Measurements from ENCODE around the gene LNP1. TPM values are rescaled to one million over a fixed set of nuclear protein-coding genes. Genes with fewer than 3 reads are reported as not detected.

Gene LNP1
- total and polyA plus RNA-seq, 2 of the 8 experiments (the other 6 are each of a cell fraction or from before 2014, with no cell fraction given) = 6.6 to 8.7 TPM

DNA sequence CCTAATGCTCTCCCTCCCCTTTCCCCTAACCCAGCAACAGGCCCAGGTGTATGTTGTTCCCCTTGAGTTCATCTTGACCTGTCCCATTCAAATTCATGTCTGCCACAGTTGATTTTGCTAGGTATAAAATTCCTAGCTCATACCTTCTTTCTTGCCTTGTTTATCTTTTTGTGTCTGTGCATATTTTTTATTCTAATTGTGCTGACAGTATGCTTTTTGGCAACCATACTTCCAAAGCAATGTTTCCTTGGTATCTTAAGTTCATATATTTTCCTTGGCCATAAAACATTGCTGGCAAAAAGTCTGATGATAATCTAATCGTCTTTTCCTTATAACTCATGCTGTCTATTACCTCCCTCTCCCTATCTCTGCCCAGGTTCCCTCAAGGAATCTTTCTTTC, 15.5 kb downstream of the LNP1 start (continued):
- TF ChIP-seq, protein P1, sequence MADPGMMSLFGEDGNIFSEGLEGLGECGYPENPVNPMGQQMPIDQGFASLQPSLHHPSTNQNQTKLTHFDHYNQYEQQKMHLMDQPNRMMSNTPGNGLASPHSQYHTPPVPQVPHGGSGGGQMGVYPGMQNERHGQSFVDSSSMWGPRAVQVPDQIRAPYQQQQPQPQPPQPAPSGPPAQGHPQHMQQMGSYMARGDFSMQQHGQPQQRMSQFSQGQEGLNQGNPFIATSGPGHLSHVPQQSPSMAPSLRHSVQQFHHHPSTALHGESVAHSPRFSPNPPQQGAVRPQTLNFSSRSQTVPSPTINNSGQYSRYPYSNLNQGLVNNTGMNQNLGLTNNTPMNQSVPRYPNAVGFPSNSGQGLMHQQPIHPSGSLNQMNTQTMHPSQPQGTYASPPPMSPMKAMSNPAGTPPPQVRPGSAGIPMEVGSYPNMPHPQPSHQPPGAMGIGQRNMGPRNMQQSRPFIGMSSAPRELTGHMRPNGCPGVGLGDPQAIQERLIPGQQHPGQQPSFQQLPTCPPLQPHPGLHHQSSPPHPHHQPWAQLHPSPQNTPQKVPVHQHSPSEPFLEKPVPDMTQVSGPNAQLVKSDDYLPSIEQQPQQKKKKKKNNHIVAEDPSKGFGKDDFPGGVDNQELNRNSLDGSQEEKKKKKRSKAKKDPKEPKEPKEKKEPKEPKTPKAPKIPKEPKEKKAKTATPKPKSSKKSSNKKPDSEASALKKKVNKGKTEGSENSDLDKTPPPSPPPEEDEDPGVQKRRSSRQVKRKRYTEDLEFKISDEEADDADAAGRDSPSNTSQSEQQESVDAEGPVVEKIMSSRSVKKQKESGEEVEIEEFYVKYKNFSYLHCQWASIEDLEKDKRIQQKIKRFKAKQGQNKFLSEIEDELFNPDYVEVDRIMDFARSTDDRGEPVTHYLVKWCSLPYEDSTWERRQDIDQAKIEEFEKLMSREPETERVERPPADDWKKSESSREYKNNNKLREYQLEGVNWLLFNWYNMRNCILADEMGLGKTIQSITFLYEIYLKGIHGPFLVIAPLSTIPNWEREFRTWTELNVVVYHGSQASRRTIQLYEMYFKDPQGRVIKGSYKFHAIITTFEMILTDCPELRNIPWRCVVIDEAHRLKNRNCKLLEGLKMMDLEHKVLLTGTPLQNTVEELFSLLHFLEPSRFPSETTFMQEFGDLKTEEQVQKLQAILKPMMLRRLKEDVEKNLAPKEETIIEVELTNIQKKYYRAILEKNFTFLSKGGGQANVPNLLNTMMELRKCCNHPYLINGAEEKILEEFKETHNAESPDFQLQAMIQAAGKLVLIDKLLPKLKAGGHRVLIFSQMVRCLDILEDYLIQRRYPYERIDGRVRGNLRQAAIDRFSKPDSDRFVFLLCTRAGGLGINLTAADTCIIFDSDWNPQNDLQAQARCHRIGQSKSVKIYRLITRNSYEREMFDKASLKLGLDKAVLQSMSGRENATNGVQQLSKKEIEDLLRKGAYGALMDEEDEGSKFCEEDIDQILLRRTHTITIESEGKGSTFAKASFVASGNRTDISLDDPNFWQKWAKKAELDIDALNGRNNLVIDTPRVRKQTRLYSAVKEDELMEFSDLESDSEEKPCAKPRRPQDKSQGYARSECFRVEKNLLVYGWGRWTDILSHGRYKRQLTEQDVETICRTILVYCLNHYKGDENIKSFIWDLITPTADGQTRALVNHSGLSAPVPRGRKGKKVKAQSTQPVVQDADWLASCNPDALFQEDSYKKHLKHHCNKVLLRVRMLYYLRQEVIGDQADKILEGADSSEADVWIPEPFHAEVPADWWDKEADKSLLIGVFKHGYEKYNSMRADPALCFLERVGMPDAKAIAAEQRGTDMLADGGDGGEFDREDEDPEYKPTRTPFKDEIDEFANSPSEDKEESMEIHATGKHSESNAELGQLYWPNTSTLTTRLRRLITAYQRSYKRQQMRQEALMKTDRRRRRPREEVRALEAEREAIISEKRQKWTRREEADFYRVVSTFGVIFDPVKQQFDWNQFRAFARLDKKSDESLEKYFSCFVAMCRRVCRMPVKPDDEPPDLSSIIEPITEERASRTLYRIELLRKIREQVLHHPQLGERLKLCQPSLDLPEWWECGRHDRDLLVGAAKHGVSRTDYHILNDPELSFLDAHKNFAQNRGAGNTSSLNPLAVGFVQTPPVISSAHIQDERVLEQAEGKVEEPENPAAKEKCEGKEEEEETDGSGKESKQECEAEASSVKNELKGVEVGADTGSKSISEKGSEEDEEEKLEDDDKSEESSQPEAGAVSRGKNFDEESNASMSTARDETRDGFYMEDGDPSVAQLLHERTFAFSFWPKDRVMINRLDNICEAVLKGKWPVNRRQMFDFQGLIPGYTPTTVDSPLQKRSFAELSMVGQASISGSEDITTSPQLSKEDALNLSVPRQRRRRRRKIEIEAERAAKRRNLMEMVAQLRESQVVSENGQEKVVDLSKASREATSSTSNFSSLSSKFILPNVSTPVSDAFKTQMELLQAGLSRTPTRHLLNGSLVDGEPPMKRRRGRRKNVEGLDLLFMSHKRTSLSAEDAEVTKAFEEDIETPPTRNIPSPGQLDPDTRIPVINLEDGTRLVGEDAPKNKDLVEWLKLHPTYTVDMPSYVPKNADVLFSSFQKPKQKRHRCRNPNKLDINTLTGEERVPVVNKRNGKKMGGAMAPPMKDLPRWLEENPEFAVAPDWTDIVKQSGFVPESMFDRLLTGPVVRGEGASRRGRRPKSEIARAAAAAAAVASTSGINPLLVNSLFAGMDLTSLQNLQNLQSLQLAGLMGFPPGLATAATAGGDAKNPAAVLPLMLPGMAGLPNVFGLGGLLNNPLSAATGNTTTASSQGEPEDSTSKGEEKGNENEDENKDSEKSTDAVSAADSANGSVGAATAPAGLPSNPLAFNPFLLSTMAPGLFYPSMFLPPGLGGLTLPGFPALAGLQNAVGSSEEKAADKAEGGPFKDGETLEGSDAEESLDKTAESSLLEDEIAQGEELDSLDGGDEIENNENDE (IDR thresholded peaks at IDR 0.05; ENCODE audit: insufficient replicate concordance, low read length) = no peak
- no peak for TF ChIP-seq KDM5A (IDR thresholded peaks at IDR 0.05; ENCODE audit: low read length)
- TF ChIP-seq, protein P2, sequence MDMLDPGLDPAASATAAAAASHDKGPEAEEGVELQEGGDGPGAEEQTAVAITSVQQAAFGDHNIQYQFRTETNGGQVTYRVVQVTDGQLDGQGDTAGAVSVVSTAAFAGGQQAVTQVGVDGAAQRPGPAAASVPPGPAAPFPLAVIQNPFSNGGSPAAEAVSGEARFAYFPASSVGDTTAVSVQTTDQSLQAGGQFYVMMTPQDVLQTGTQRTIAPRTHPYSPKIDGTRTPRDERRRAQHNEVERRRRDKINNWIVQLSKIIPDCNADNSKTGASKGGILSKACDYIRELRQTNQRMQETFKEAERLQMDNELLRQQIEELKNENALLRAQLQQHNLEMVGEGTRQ (IDR thresholded peaks at IDR 0.05; ENCODE audit: low read length) = no peak
